Activated gamma-delta T cell treated with Interleukin-2 at 50 U/mL for 16 hours (primary cell): Measurements from ENCODE around the gene TEKT2.

Source experiments
- DNase-seq: peaks from one replicate; pipeline ENCODE4 v3.0.0-alpha.2; 2020

The TEKT2 gene, protein sequence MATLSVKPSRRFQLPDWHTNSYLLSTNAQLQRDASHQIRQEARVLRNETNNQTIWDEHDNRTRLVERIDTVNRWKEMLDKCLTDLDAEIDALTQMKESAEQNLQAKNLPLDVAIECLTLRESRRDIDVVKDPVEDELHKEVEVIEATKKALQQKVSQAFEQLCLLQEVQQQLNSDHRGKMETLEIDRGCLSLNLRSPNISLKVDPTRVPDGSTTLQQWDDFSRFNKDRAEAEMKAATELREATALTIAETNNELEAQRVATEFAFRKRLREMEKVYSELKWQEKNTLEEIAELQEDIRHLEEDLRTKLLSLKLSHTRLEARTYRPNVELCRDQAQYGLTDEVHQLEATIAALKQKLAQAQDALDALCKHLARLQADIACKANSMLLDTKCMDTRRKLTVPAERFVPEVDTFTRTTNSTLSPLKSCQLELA

GRCh38 chr1:36083635-36084496 lies at the start of gene TEKT2:
Gene TEKT2, plus strand, starts transcription at chr1:36084094. Its CDS starts 828 bp downstream, at chr1:36084922.
- no peak for DNase-seq

GRCh38 chr1:36034692-36035091 lies 49.2 kb upstream of the TEKT2 start:
- no peak for DNase-seq

DNA sequence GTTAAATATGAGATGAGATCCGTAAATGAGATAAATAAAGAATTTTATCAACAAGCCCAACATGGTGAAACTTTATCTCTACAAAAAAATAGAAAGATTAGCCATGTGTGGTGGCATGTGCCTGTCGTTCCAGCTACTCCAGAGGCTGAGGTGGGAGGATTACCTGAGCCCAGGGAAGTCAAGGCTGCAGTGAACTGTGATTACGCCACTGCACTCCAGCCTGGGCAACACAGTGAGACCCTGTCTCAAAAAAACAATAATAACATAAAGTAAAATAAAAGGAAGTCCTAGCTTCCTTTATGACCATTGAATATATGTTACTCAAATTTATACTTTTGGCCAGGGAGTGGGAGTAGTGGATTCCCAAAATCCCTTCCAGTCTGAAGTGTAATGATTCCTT lies 48.7 kb upstream of the TEKT2 start:
- no peak for DNase-seq

GRCh38 chr1:36040238-36040637 lies 43.7 kb upstream of the TEKT2 start:
- no peak for DNase-seq

DNA sequence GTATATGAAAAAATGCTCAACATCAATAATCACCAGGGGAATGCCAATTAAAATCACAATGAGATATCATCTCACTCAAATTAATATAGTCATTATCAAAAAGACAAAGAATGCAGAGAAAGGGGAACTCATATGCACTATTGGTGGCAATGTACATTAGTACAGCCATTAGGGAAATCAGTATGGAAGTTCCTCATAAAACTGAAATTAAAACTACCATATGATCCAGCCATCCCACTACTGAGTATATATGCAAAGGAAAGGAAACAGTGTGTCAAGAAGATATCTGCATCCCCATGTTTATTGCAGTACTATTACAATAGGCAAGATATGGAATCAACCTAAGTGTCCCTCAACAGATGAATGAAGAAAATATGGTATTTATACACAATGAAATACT lies 32.1 kb upstream of the TEKT2 start:
- no peak for DNase-seq

GRCh38 chr1:36053978-36054377 lies 29.9 kb upstream of the TEKT2 start:
- DNase-seq = no peak

- no peak for DNase-seq
These were observed 28.2 kb upstream of the TEKT2 start for GRCh38 chr1:36055706-36056105.

- no peak for DNase-seq
These were observed 21.6 kb upstream of the TEKT2 start for GRCh38 chr1:36062315-36062714.

DNA sequence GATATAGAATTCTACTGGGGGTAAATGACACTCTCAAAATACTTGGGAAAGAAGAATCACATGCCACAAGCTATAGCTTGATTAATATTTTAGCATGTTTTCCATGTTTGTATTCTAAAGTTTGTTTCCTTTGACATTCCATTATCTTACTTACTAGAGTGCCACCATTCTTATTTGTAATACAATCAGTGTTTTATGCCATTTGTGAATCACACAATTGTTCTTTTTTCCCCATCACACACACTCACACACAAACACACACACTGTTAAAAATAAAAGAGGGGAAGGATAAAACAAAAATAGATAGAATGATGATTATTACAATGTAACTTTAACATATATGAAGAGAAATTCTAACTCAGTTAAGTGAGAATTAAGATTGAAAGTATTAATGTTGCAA lies 16.0 kb upstream of the TEKT2 start:
- no peak for DNase-seq

- DNase-seq = no peak
These were observed 15.0 kb upstream of the TEKT2 start for GRCh38 chr1:36068866-36069265.

- DNase-seq = no peak
These were observed 13.5 kb upstream of the TEKT2 start for GRCh38 chr1:36070349-36070748.

- DNase-seq = no peak
These were observed 6.8 kb upstream of the TEKT2 start for GRCh38 chr1:36076979-36077573.

DNA sequence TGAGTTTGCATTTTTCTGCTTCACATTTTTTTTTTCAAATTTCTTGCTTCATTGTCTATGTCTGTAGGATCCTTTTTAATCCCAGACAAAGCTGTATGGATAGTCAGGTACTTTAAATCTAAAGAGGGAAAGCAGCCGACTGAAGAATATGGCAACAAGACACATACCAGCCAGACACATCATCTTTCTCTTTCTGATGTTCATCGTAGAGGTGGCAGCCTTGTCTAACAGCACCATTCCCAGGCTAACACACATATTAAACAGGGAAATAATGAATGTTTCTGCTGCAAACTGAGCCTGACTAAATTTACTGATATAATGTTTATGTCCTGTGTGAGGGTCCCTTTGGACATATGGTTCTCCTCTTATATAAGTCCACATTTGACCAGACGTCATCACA lies 3.7 kb upstream of the TEKT2 start:
- DNase-seq = no peak

DNA sequence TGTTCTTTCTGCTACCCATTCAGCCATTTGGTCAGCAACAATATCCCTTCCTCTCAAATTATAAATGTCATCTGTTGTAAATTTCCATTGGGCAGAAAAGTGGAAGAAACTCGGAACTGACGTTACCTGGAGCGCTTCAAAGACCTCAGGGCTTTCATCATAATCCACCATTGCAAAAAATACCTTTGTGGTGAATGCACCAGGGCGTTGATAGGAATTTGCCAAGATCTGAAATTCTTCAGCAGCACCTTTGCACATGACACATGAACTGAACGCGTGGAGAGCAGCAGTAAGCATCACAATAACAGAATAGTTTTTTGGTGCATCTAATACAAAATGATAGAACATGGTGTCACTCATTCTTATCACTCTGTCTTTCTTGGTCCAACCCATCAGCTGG lies 3.1 kb upstream of the TEKT2 start:
- no peak for DNase-seq

DNA sequence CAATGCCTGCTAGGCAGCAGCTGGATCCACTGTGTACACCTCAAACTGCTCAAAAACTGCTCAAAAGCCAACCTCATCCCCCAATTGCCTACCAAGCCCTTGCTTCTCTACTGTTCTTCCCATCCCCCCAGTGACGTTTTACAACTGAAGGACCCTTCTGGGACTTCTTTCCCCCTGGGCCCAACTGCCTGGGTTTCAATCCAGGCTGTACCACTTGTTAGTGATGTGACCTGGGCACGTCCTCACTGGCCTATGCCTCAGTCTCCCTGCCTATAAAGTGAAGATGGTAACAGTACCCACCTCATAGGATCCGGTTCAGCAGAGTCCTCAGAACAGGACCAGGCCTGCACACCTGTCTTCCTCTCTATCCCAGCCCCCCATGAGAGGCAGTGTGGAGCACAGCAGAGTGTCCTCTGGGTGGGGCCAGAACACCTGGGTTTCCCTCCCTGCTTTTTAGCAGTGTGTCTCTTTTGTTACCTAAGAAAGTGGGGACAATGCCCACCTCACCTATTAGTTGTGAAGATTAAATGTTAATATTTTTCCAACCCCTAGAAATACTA lies 1.9 kb upstream of the TEKT2 start:
- no peak for DNase-seq

- DNase-seq = no peak
These were observed 675 bp upstream of the TEKT2 start for GRCh38 chr1:36083219-36083618.

- no peak for DNase-seq
These were observed 712 bp downstream of the TEKT2 start for GRCh38 chr1:36084497-36085115.

DNA sequence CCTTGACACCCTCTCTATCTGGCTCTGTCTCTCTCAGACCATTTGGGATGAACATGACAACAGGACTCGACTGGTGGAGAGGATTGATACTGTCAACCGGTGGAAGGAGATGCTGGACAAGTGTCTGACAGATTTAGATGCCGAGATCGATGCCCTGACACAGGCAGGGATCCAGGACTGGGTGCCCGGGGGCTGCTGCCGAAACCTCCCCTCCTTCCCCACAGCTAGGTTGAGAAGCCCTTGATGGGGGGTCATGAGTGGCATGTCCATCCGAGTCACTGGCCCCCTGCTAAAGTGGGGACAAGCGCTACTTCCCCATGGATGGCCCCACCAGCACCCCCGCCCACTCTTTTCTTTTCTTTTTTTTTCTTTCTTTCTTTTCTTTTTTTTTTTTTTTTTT lies 1.2 kb downstream of the TEKT2 start:
- DNase-seq = no peak

DNA sequence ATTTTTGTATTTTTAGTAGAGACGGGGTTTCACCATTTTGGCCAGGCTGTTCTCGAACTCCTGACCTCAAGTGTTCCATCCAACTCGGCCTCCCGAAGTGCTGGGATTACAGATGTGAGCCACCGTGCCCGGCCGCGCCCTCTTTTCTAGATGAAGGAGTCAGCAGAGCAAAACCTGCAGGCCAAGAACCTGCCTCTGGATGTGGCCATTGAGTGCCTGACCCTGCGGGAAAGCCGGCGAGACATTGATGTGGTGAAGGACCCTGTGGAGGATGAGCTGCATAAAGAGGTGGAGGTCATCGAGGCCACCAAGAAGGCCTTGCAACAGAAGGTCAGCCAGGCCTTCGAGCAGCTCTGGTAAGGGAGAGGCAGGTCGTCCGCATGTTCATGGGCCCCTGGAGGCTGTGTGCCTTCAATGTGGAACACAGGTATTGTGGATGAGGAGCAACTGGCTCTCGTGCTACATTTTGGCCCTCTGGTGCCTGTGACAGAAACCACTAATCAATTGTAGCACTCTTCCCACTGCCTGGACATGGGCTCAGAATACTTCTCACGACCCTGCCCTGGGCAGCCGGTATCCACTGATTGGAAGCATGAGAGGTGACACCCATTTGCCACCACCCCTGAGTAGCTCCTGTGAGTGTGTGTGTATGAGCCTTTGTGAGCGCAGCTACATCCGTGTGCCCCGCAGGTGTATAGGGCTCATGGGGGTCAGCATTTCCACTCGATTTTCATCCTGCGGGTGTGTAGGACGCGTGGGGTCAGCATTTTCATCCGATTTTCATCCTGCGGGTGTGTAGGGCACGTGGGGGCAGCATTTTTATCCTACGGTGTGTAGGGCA lies 2.0 kb downstream of the TEKT2 start:
- no peak for DNase-seq

DNA sequence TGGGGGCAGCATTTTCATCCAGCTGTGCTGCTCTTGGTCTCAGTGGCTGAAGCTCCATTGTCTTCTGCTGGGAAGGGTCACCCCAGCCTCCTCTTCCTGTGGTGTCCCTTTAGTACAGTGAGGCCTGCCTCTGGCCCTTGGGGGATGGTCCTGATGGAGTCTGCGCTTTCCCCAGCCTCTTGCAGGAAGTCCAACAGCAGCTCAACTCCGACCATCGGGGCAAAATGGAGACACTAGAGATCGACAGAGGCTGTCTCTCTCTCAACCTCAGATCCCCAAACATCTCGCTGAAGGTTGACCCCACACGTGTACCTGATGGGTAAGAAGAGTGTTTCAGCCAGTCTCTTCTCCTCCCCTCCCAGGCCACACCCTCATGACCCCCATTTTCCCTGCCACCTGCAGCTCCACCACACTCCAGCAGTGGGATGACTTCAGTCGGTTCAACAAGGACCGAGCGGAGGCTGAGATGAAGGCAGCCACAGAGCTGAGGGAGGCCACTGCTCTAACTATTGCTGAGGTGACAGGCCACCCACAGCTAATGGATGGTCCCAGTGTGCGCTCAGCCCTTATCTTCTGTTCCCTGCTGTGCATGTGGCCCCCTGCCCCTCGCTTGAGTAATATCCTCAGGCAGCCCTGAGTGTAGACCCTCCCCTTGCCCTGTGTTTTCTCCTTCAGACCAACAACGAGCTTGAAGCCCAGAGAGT lies 2.8 kb downstream of the TEKT2 start:
- DNase-seq = no peak
